HG03460 (cell line): ENCODE results near the gene MCHR2.

Experiments used
- ATAC-seq: cut with Tn5 transposase; IDR thresholded peaks from one replicate; pipeline ENCODE4 v1.9.1; 2021; ENCODE audit not compliant: unreplicated experiment

MCHR2 gene

DNA sequence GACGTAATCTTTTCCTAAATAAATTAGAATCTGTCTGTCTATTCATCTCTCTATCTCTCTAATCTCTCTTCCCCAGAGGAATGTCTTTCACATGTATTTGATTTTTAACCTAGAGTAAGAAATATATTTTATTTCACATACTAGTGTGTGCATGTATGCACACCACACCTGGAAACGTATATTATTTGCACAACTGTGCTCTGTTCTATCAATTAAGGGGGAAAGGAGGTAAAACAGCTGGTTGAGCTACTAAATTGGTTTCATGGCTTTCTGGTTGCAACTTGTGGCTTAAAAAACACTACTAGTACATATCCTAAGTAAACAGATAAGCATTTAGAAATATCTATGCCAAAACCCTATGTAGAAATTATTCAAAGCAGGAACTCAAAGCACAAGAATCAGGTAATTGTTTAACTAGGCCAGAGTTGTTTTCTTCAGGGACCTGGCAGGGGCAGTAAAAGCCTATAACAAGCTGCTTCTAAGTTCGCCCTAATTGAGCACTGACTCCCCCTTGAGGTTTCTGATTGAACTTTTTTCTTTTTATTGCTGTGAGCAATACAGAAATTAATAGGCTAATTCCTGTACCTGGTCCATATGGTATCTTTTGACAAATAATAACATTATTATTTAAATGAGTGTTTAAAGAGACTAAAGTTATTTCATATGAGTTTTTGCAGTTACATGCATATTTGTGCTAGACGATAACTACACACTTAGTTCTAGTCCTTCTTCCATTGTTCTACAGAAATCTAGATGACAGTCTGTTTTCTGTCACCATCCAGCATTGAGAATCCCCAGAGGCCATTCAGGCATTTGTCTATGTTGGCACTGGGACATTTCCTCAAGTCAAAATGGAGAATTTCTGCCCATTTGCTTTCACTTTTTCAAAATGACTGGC is 88.6 kb downstream of the MCHR2 start:
- ATAC-seq = peak; percentile 93

DNA sequence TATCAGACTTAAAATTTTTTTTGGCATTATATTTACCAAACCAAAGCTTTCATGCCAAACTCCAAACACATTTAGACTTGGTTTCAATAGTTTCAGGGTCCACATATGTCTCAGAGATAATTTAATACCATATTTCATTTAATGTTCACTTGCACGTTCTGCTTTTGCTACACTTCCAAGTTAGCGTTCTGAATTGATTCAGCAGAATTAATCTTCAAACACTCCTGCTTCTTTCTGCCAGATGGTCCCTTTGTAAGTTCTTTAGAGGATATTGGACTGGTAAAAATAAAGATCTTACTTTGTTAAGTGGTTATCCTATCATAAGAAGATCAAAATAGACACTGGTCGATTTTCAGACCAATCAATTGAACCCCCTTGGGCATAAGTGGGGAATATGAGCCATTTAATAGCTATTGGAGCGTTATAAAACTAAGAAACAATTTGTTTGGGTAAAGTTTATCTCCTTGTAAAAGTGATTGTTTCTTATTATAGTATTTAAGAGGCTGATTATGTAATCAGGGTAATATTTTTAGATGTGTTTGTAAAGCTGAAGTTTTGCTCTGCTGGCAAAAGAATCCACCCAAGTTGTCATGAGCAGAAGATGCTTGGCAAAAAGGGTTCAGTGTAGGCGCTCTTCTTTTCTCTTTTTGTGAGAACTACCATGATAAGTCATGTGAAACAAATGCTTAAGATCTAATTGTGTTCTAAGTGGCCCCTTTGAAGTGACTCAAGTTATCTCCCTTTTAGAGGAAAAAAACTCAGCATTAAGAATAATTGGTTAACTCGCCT is 92.2 kb downstream of the MCHR2 start:
- no peak for ATAC-seq

GRCh38 chr6:99894815-99895214 is 99.2 kb downstream of the MCHR2 start:
- no peak for ATAC-seq

DNA sequence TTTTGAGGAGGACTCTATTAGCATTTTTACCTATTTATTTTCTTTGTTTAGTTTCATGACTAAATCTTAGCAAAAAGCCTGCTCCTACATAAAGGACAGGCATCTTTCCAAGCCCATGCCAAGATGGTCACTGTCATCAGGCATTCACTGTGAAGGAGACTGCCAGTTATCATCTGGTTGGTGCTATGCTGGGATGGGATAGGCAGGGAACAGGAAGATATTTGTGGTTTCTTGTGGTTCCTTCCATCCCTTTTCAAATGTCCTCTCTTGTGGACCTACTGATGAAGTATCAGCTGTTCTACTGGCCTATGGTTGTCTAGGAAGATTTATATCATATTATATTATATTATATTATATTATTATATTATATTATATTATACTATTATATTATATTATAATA is 107.0 kb downstream of the MCHR2 start:
- no peak for ATAC-seq

DNA sequence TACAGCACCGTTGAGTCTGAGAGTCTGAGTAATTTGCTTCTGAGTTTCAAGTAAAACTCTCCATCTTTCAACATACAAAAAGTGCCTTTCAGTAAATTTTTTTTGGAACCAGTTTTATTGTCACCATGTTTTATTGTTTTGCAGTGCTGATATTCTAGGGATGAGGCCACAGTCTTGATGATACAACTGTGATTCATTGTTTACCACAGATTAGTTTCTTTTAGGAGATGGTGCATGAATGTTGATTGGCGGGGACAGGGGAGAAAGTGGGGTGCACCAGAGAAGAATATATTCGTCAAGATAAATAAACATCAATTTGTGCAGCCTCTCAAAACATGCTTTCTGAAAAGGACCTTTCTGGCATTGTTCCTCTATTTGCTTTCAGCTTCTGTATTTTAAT is 109.0 kb downstream of the MCHR2 start:
- no peak for ATAC-seq

- ATAC-seq = no peak
Measured at GRCh38 chr6:99882128-99882702, 111.8 kb downstream of the MCHR2 start.

GRCh38 chr6:99879431-99879830 is 114.6 kb downstream of the MCHR2 start:
- ATAC-seq = no peak

- no peak for ATAC-seq
Measured at GRCh38 chr6:99875068-99875467, 119.0 kb downstream of the MCHR2 start.

DNA sequence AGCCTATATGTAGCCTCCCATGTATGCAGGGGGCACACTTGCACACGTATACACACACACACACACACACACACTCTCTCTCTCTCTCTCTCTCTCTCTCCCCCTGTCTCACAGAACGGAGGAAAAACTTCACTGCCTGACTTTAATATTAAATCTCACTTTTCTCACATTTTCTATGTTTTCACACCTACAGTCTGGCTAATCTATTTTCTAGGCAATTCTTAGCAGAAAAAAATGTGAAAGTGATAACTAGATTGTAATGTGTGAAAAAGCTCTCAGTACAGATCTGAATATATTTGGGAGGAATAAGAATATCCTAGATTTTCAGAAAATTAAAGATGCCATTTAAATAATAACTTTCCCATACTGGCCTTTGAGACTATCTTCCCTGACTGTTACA is 120.9 kb downstream of the MCHR2 start:
- ATAC-seq = no peak

- no peak for ATAC-seq
Measured at GRCh38 chr6:99871641-99872040, 122.4 kb downstream of the MCHR2 start.
